Measurements from ENCODE around the gene HES3.

HES3 gene

GRCh38 chr1:6210591-6211355, 33.2 kb upstream of the HES3 start:
- Histone ChIP-seq H3K9me3 (ENCODE audit: control insufficient read depth, insufficient read depth, low read length) (no peaks in the 10 kb centered on the region), H3K4me1 (ENCODE audit: control insufficient read depth, low read length) (peaks cover 15% of the 10 kb centered on the region), H3K4me2 (ENCODE audit: low read length) (no peak overlapping the region), H3K4me3 (ENCODE audit: low read length) (no peak overlapping the region), H3K27ac (ENCODE audit: low read depth, low read length) (no peak overlapping the region), H3F3A (ENCODE audit: control insufficient read depth, insufficient read depth) (no peaks in the 10 kb centered on the region), H3K9me2 (replicated peaks; ENCODE audit: control insufficient read depth, low read length) (no peaks in the 10 kb centered on the region), H4K20me1 (ENCODE audit: control insufficient read depth, insufficient read depth, low read depth, low read length) (no peaks in the 10 kb centered on the region), H3K79me2 (ENCODE audit: control insufficient read depth, low read length) (no peaks in the 10 kb centered on the region), H3K27me3 (ENCODE audit: control insufficient read depth, low read length) (peaks cover 34% of the 10 kb centered on the region), H3K36me3 (ENCODE audit: control insufficient read depth, low read length) (no peaks in the 10 kb centered on the region)
- TF ChIP-seq CTCF (IDR thresholded peaks at IDR 0.05; ENCODE audit: low read depth, low read length, poor library complexity, severe bottlenecking) (no peak), EZH2phosphoT487 (IDR thresholded peaks at IDR 0.05; ENCODE audit: borderline replicate concordance, low read length) (no peak)

GRCh38 chr1:6211731-6212130, 32.2 kb upstream of the HES3 start:
- H3F3A ChIP-seq (ENCODE audit: control insufficient read depth, insufficient read depth): no peaks in the 10 kb centered on the region
- no peak overlapping the region for H3K4me3 ChIP-seq (ENCODE audit: low read length)
- peaks cover 24% of the 10 kb centered on the region for H3K27me3 ChIP-seq (ENCODE audit: control insufficient read depth, low read length)
- no peaks in the 10 kb centered on the region for H3K79me2 ChIP-seq (ENCODE audit: control insufficient read depth, low read length)
- H3K4me1 ChIP-seq (ENCODE audit: control insufficient read depth, low read length): peaks cover 15% of the 10 kb centered on the region
- H3K36me3 ChIP-seq (ENCODE audit: control insufficient read depth, low read length): no peaks in the 10 kb centered on the region
- H4K20me1 ChIP-seq (ENCODE audit: control insufficient read depth, insufficient read depth, low read depth, low read length): no peaks in the 10 kb centered on the region
- no peak overlapping the region for H3K4me2 ChIP-seq (ENCODE audit: low read length)
- no peak overlapping the region for H3K27ac ChIP-seq (ENCODE audit: low read depth, low read length)
- H3K9me2 ChIP-seq (replicated peaks; ENCODE audit: control insufficient read depth, low read length): no peaks in the 10 kb centered on the region
- no peak for TF ChIP-seq EZH2phosphoT487 (IDR thresholded peaks at IDR 0.05; ENCODE audit: borderline replicate concordance, low read length)
- TF ChIP-seq CTCF (IDR thresholded peaks at IDR 0.05; ENCODE audit: low read depth, low read length, poor library complexity, severe bottlenecking): no peak
- H3K9me3 ChIP-seq (ENCODE audit: control insufficient read depth, insufficient read depth, low read length): no peaks in the 10 kb centered on the region

DNA sequence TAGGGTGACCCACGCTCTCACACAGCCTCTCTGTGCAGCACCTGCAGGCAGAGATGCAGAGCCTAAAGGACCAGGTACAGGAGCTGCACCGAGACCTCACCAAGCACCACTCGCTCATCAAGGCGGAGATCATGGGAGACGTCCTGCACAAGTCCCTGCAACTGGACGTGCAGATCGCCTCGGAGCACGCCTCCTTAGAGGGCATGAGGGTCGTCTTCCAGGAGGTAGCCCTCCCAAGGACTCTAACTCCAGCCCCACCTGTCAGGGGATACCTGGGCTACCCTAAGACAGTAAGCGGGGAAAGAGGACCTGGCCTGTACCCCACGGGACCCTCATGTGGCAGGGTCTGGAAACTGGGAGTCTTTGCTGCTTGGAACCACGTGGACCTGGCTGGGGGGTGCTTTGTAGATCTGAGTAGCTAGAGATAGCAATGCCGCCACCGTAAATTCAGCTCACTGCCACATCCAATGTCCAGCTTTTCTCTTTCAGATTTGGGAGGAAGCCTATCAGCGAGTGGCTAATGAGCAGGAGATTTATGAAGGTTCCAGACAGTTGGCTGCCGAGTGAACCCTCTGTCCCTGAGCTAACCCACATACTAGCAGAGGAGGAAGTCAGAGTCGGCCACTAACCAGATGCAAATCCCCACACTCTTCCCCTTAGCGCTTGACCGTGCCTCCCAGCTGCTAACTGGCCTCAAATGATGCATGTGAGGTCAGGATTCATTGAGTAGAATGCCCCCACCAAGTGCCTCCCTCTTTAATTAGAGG, 31.6 kb upstream of the HES3 start:
- H3K27me3 ChIP-seq (ENCODE audit: control insufficient read depth, low read length): peaks cover 18% of the 10 kb centered on the region
- no peaks in the 10 kb centered on the region for H3K9me3 ChIP-seq (ENCODE audit: control insufficient read depth, insufficient read depth, low read length)
- peak overlapping the region; percentile 5; the same call in 1 of the 2 replicates for H3K4me2 ChIP-seq (ENCODE audit: low read length)
- H4K20me1 ChIP-seq (ENCODE audit: control insufficient read depth, insufficient read depth, low read depth, low read length): no peaks in the 10 kb centered on the region
- H3K36me3 ChIP-seq (ENCODE audit: control insufficient read depth, low read length): no peaks in the 10 kb centered on the region
- no peak overlapping the region for H3K27ac ChIP-seq (ENCODE audit: low read depth, low read length)
- no peaks in the 10 kb centered on the region for H3K9me2 ChIP-seq (replicated peaks; ENCODE audit: control insufficient read depth, low read length)
- no peaks in the 10 kb centered on the region for H3K79me2 ChIP-seq (ENCODE audit: control insufficient read depth, low read length)
- peaks cover 15% of the 10 kb centered on the region for H3K4me1 ChIP-seq (ENCODE audit: control insufficient read depth, low read length)
- no peak overlapping the region for H3K4me3 ChIP-seq (ENCODE audit: low read length)
- no peak for TF ChIP-seq CTCF (IDR thresholded peaks at IDR 0.05; ENCODE audit: low read depth, low read length, poor library complexity, severe bottlenecking)
- TF ChIP-seq EZH2phosphoT487 (IDR thresholded peaks at IDR 0.05; ENCODE audit: borderline replicate concordance, low read length): no peak
- no peaks in the 10 kb centered on the region for H3F3A ChIP-seq (ENCODE audit: control insufficient read depth, insufficient read depth)

Measured in DOHH2 (cell line).